Common myeloid progenitor, CD34-positive (primary cell): ENCODE measurements around the gene ZNF107.

Experiments used
- CTCF ChIA-PET: fragments of 350-600 bp; sonication (Branson Sonifier 250); formaldehyde crosslinking; loops from one replicate; lab custom pipeline; 2021; ENCODE audit warnings: antibody characterized with exemption; lab: Charles Lee
- POLR2A ChIA-PET: fragments of 350-600 bp; sonication (Branson Sonifier 250); formaldehyde crosslinking; loops from one replicate; lab custom pipeline; 2021; ENCODE audit warnings: antibody characterized with exemption; lab: Charles Lee
- DNase-seq, 3 donors: peaks; one replicate each; pipeline versions ENCODE4 v3.0.0 to v3.0.0-alpha.2; 2013
- H3K27ac ChIP-seq, 2 experiments: 1 replicate in 1 of 2; 2 replicates in 1 of 2; pipeline ENCODE4 v1.7.0; 2013; ENCODE audit warnings: inconsistent platforms in 2 of 2, low read length in 2 of 2, mild to moderate bottlenecking in 2 of 2, low read depth in 1 of 2, moderate library complexity in 1 of 2; ENCODE audit not compliant: severe bottlenecking in 2 of 2, insufficient read depth in 1 of 2, poor library complexity in 1 of 2
- H3K27me3 ChIP-seq, 5 experiments: replicated peaks in 2 of 5; 1 replicate in 3 of 5; 2 replicates in 2 of 5; pipeline versions ENCODE4 v1.6.1 to v1.7.0; 2013; ENCODE audit warnings: low read length in 4 of 5, mild to moderate bottlenecking in 2 of 5, moderate library complexity in 2 of 5, inconsistent platforms in 1 of 5; ENCODE audit not compliant: insufficient read depth in 5 of 5, control insufficient read depth in 4 of 5
- H3K36me3 ChIP-seq, 4 experiments: 1 replicate in 2 of 4; 2 replicates in 2 of 4; pipeline versions ENCODE4 v1.6.1 to v1.7.0; 2013; ENCODE audit warnings: low read length in 3 of 4, control low read depth in 1 of 4, mild to moderate bottlenecking in 1 of 4; ENCODE audit not compliant: control insufficient read depth in 4 of 4, insufficient read depth in 4 of 4
- H3K4me1 ChIP-seq, 4 experiments: 1 replicate in 3 of 4; 2 replicates in 1 of 4; pipeline versions ENCODE4 v1.6.1 to v1.7.1; 2013; ENCODE audit warnings: low read length in 3 of 4, mild to moderate bottlenecking in 3 of 4, control low read depth in 1 of 4, inconsistent platforms in 1 of 4, moderate library complexity in 1 of 4; ENCODE audit not compliant: control insufficient read depth in 4 of 4, insufficient read depth in 4 of 4; ENCODE audit errors: control extremely low read depth in 1 of 4
- H3K4me3 ChIP-seq, 7 experiments: 1 replicate in 4 of 7; 2 replicates in 3 of 7; pipeline versions ENCODE4 v1.5.1 to v1.7.0; 2013; ENCODE audit warnings: mild to moderate bottlenecking in 7 of 7, low read length in 6 of 7, moderate library complexity in 6 of 7, inconsistent platforms in 2 of 7, low read depth in 2 of 7, control low read depth in 1 of 7; ENCODE audit not compliant: insufficient read depth in 4 of 7, control insufficient read depth in 1 of 7; ENCODE audit errors: extremely low read depth in 1 of 7
- H3K9me3 ChIP-seq, 5 experiments: 1 replicate in 4 of 5; 2 replicates in 1 of 5; pipeline versions ENCODE4 v1.6.1 to v1.7.1; 2013; ENCODE audit warnings: low read length in 4 of 5, mild to moderate bottlenecking in 2 of 5, inconsistent platforms in 1 of 5, low read depth in 1 of 5, moderate library complexity in 1 of 5; ENCODE audit not compliant: control insufficient read depth in 4 of 5, insufficient read depth in 2 of 5; ENCODE audit errors: control extremely low read depth in 1 of 5
- WGBS: methylation state at CpG from one replicate; pipeline ENCODE4 v1.1.5; 2013; ENCODE audit not compliant: insufficient coverage; 5-methylcytosine and 5-hydroxymethylcytosine counted together

Gene ZNF107

GRCh38 chr7:64636386-64636785, 29.5 kb upstream of the ZNF107 start:
- Histone ChIP-seq H3K27me3 (no peaks in the 10 kb centered on the region), H3K9me3 (peaks cover 0 to 2% (median 0%) of the 10 kb centered on the region in 5 experiments), H3K4me3 (no peak overlapping the region), H3K27ac (no peak overlapping the region), H3K4me1 (no peaks in the 10 kb centered on the region), H3K36me3 (no peaks in the 10 kb centered on the region)
- WGBS = 68% methylated on average over 4 of the region's 4 CpGs
- no peak for DNase-seq
- CTCF ChIA-PET = no interaction called here
- POLR2A ChIA-PET = no interaction called here

GRCh38 chr7:64637521-64638445, 28.1 kb upstream of the ZNF107 start:
- Histone ChIP-seq H3K27ac (no peak overlapping the region), H3K4me3 (no peak overlapping the region), H3K4me1 (no peaks in the 10 kb centered on the region), H3K27me3 (no peaks in the 10 kb centered on the region), H3K9me3 (peaks cover 0 to 2% (median 0%) of the 10 kb centered on the region in 5 experiments), H3K36me3 (no peaks in the 10 kb centered on the region)
- DNase-seq = no peak
- ChIA-PET POLR2A (no interaction called here), CTCF (no interaction called here)
- WGBS = 83% methylated on average over 4 of the region's 4 CpGs

GRCh38 chr7:64638822-64639221, 27.1 kb upstream of the ZNF107 start:
- DNase-seq = no peak
- WGBS = 100% methylated on average over 2 of the region's 2 CpGs
- Histone ChIP-seq H3K27ac (no peak overlapping the region), H3K4me1 (no peaks in the 10 kb centered on the region), H3K36me3 (no peaks in the 10 kb centered on the region), H3K27me3 (no peaks in the 10 kb centered on the region), H3K4me3 (no peak overlapping the region), H3K9me3 (peaks cover 0 to 3% (median 0%) of the 10 kb centered on the region in 5 experiments)
- CTCF ChIA-PET = no interaction called here
- POLR2A ChIA-PET = no interaction called here

GRCh38 chr7:64639267-64640001, 26.5 kb upstream of the ZNF107 start:
- no peaks in the 10 kb centered on the region for H3K36me3 ChIP-seq
- no peaks in the 10 kb centered on the region for H3K27me3 ChIP-seq
- H3K27ac ChIP-seq = no peak overlapping the region
- WGBS = 50% methylated on average over 1 of the region's 2 CpGs
- POLR2A ChIA-PET = no interaction called here
- H3K4me3 ChIP-seq = no peak overlapping the region
- H3K9me3 ChIP-seq = peaks cover 0 to 4% (median 0%) of the 10 kb centered on the region in 5 experiments
- no peak for DNase-seq
- CTCF ChIA-PET = no interaction called here
- H3K4me1 ChIP-seq = no peaks in the 10 kb centered on the region

- H3K9me3 ChIP-seq = peaks cover 0 to 4% (median 0%) of the 10 kb centered on the region in 5 experiments
- peak in 2 of 3 donors; percentile 19 to 63 for DNase-seq
- POLR2A ChIA-PET = no interaction called here
- H3K27ac ChIP-seq = no peak overlapping the region
- CTCF ChIA-PET = no interaction called here
- no peaks in the 10 kb centered on the region for H3K4me1 ChIP-seq
- no peaks in the 10 kb centered on the region for H3K27me3 ChIP-seq
- no peaks in the 10 kb centered on the region for H3K36me3 ChIP-seq
- WGBS = 10% methylated on average over 2 of the region's 3 CpGs
- H3K4me3 ChIP-seq = no peak overlapping the region
Observed at GRCh38 chr7:64640504-64640903, 25.4 kb upstream of the ZNF107 start.

GRCh38 chr7:64642046-64642445, 23.9 kb upstream of the ZNF107 start:
- Histone ChIP-seq H3K27ac (no peak overlapping the region), H3K4me3 (no peak overlapping the region), H3K4me1 (no peaks in the 10 kb centered on the region), H3K36me3 (no peaks in the 10 kb centered on the region), H3K9me3 (peaks cover 0 to 1% (median 0%) of the 10 kb centered on the region in 5 experiments), H3K27me3 (no peaks in the 10 kb centered on the region)
- CTCF ChIA-PET = no interaction called here
- DNase-seq = no peak
- POLR2A ChIA-PET = no interaction called here
- 97% methylated on average over 4 of the region's 4 CpGs for WGBS

- CTCF ChIA-PET = no interaction called here
- POLR2A ChIA-PET = no interaction called here
- 100% methylated on average over 2 of the region's 2 CpGs for WGBS
- no peaks in the 10 kb centered on the region for H3K4me1 ChIP-seq
- no peak overlapping the region for H3K4me3 ChIP-seq
- no peaks in the 10 kb centered on the region for H3K27me3 ChIP-seq
- no peaks in the 10 kb centered on the region for H3K36me3 ChIP-seq
- H3K27ac ChIP-seq = no peak overlapping the region
- peaks cover 0 to 1% (median 0%) of the 10 kb centered on the region in 5 experiments for H3K9me3 ChIP-seq
- DNase-seq = no peak
Observed at GRCh38 chr7:64642875-64643274, 23.1 kb upstream of the ZNF107 start.
